GM21723 (cell line): ENCODE results near the gene NEK10.
A peak's percentile ranks its signal among the peaks of the same experiment; 100 is the strongest.
"Not testable (repeated sequence)": the region's sequence is repeated elsewhere in the genome, so short reads cannot be mapped to it uniquely, and the experiment has no call there.

ENCODE experiments used
- ATAC-seq: cut with Tn5 transposase; IDR thresholded peaks from one replicate; pipeline ENCODE4 v1.9.1; 2021; ENCODE audit warnings: mild to moderate bottlenecking, moderate library complexity; ENCODE audit not compliant: unreplicated experiment

Gene NEK10

GRCh38 chr3:27319847-27320526 lies 49.2 kb downstream of the NEK10 start:
- ATAC-seq = no peak

GRCh38 chr3:27319304-27319703 lies 49.9 kb downstream of the NEK10 start:
- ATAC-seq = no peak

GRCh38 chr3:27317096-27317495 lies 52.1 kb downstream of the NEK10 start:
- no peak for ATAC-seq

- ATAC-seq = no peak
Observed at GRCh38 chr3:27315003-27315402, 54.2 kb downstream of the NEK10 start.

GRCh38 chr3:27312044-27312668 lies 57.0 kb downstream of the NEK10 start:
- peak; percentile 88 for ATAC-seq

GRCh38 chr3:27311400-27311799 lies 57.8 kb downstream of the NEK10 start:
- ATAC-seq = no peak

- ATAC-seq = no peak
Observed at GRCh38 chr3:27310688-27311087, 58.5 kb downstream of the NEK10 start.

GRCh38 chr3:27307566-27307965 lies 61.6 kb downstream of the NEK10 start:
- no peak for ATAC-seq

- no peak for ATAC-seq
Observed at GRCh38 chr3:27302891-27303290, 66.3 kb downstream of the NEK10 start.

GRCh38 chr3:27298981-27299380 lies 70.2 kb downstream of the NEK10 start:
- ATAC-seq = not testable (repeated sequence)

- no peak for ATAC-seq
Observed at GRCh38 chr3:27293939-27294338, 75.2 kb downstream of the NEK10 start.

GRCh38 chr3:27290760-27291159 lies 78.4 kb downstream of the NEK10 start:
- ATAC-seq = no peak

GRCh38 chr3:27289769-27290413 lies 79.3 kb downstream of the NEK10 start:
- ATAC-seq = no peak

GRCh38 chr3:27287052-27287451 lies 82.1 kb downstream of the NEK10 start:
- ATAC-seq = no peak

GRCh38 chr3:27286467-27286866 lies 82.7 kb downstream of the NEK10 start:
- ATAC-seq = not testable (repeated sequence)

GRCh38 chr3:27285668-27286067 lies 83.5 kb downstream of the NEK10 start:
- no peak for ATAC-seq

GRCh38 chr3:27281671-27282150 lies 87.5 kb downstream of the NEK10 start:
- ATAC-seq = no peak

GRCh38 chr3:27279123-27279522 lies 90.1 kb downstream of the NEK10 start:
- no peak for ATAC-seq

- no peak for ATAC-seq
Observed at GRCh38 chr3:27278383-27279055, 90.7 kb downstream of the NEK10 start.

GRCh38 chr3:27275441-27275990 lies 93.7 kb downstream of the NEK10 start:
- ATAC-seq = no peak

GRCh38 chr3:27271890-27272289 lies 97.3 kb downstream of the NEK10 start:
- ATAC-seq = no peak
